ENCODE measurements around the gene ARAF.

The ARAF gene

GRCh38 chrX:47590984-47591383 lies 30.0 kb downstream of the ARAF start:
- CTCF ChIA-PET: interaction anchor here (0.6 kb wide), 1 partner anchor 10 kb away, joined by 4 read pairs; no protein-coding TSS in a partner anchor
- POLR2A ChIA-PET: interaction anchor here (1.5 kb wide), 1 partner anchor 9 kb away, joined by 3 read pairs; the partner anchor contains the start of gene TIMP1
- H3K27ac ChIP-seq (ENCODE audit: extremely low read depth, low read depth, low read length): no peak overlapping the region
- no peak overlapping the region for H3K4me3 ChIP-seq (ENCODE audit: low read depth, low read length)
- H3K9me3 ChIP-seq (ENCODE audit: control insufficient read depth, insufficient read depth, low read depth, low read length): no peaks in the 10 kb centered on the region
- TF ChIP-seq, protein P1, sequence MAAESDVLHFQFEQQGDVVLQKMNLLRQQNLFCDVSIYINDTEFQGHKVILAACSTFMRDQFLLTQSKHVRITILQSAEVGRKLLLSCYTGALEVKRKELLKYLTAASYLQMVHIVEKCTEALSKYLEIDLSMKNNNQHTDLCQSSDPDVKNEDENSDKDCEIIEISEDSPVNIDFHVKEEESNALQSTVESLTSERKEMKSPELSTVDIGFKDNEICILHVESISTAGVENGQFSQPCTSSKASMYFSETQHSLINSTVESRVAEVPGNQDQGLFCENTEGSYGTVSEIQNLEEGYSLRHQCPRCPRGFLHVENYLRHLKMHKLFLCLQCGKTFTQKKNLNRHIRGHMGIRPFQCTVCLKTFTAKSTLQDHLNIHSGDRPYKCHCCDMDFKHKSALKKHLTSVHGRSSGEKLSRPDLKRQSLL (tag by site-specific recombination; IDR thresholded peaks at IDR 0.05): no peak
- TF ChIP-seq ZNF24 (tag by site-specific recombination; IDR thresholded peaks at IDR 0.05): no peak
- TF ChIP-seq ZNF157 (tag by site-specific recombination; IDR thresholded peaks at IDR 0.05): no peak
- TF ChIP-seq ZNF211 (tag by site-specific recombination; IDR thresholded peaks at IDR 0.05; ENCODE audit: low read depth): no peak
- TF ChIP-seq PBX3 (CRISPR knock-in tag; IDR thresholded peaks at IDR 0.05): no peak
- no peak for TF ChIP-seq ZNF560 (tag by site-specific recombination; IDR thresholded peaks at IDR 0.05; ENCODE audit: borderline replicate concordance)
- TF ChIP-seq ZNF513 (tag by site-specific recombination; IDR thresholded peaks at IDR 0.05): no peak
- TF ChIP-seq, protein P2, sequence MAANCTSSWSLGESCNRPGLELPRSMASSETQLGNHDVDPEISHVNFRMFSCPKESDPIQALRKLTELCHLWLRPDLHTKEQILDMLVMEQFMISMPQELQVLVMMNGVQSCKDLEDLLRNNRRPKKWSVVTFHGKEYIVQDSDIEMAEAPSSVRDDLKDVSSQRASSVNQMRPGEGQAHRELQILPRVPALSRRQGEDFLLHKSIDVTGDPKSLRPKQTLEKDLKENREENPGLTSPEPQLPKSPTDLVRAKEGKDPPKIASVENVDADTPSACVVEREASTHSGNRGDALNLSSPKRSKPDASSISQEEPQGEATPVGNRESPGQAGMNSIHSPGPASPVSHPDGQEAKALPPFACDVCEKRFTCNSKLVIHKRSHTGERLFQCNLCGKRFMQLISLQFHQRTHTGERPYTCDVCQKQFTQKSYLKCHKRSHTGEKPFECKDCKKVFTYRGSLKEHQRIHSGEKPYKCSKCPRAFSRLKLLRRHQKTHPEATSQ (tag by site-specific recombination; IDR thresholded peaks at IDR 0.05): no peak
- TF ChIP-seq SETDB1 (IDR thresholded peaks at IDR 0.05; ENCODE audit: insufficient read length, low read length): no peak
- no peak for TF ChIP-seq SCRT1 (tag by site-specific recombination; IDR thresholded peaks at IDR 0.05; ENCODE audit: borderline replicate concordance)
- TF ChIP-seq ZSCAN16 (tag by site-specific recombination; IDR thresholded peaks at IDR 0.05): no peak
- no peaks in the 10 kb centered on the region for H3K4me1 ChIP-seq (ENCODE audit: control insufficient read depth, insufficient read depth, low read length)
- peaks cover 0 to 7% of the 10 kb centered on the region in 2 experiments; a peak in 1 of 3 replicates for H3K36me3 ChIP-seq (ENCODE audit: control insufficient read depth in 2 of 2, insufficient read depth in 1 of 2, low read length in 2 of 2)

- H3K36me3 ChIP-seq (ENCODE audit: control insufficient read depth in 2 of 2, insufficient read depth in 1 of 2, low read length in 2 of 2): no peaks in the 10 kb centered on the region
- no peak overlapping the region for H3K27ac ChIP-seq (ENCODE audit: extremely low read depth, low read depth, low read length)
- no peak overlapping the region for H3K4me3 ChIP-seq (ENCODE audit: low read depth, low read length)
- ChIA-PET POLR2A (no interaction called here), CTCF (no interaction called here)
- no peaks in the 10 kb centered on the region for H3K4me1 ChIP-seq (ENCODE audit: control insufficient read depth, insufficient read depth, low read length)
- no peaks in the 10 kb centered on the region; the same call in 1 of the 2 replicates for H3K9me3 ChIP-seq (ENCODE audit: control insufficient read depth, insufficient read depth, low read depth, low read length)
- TF ChIP-seq HOXD13 (CRISPR knock-in tag; IDR thresholded peaks at IDR 0.05; ENCODE audit: borderline replicate concordance): no peak
- no peak for TF ChIP-seq HOXC10 (CRISPR knock-in tag; IDR thresholded peaks at IDR 0.05)
- TF ChIP-seq, protein P3, sequence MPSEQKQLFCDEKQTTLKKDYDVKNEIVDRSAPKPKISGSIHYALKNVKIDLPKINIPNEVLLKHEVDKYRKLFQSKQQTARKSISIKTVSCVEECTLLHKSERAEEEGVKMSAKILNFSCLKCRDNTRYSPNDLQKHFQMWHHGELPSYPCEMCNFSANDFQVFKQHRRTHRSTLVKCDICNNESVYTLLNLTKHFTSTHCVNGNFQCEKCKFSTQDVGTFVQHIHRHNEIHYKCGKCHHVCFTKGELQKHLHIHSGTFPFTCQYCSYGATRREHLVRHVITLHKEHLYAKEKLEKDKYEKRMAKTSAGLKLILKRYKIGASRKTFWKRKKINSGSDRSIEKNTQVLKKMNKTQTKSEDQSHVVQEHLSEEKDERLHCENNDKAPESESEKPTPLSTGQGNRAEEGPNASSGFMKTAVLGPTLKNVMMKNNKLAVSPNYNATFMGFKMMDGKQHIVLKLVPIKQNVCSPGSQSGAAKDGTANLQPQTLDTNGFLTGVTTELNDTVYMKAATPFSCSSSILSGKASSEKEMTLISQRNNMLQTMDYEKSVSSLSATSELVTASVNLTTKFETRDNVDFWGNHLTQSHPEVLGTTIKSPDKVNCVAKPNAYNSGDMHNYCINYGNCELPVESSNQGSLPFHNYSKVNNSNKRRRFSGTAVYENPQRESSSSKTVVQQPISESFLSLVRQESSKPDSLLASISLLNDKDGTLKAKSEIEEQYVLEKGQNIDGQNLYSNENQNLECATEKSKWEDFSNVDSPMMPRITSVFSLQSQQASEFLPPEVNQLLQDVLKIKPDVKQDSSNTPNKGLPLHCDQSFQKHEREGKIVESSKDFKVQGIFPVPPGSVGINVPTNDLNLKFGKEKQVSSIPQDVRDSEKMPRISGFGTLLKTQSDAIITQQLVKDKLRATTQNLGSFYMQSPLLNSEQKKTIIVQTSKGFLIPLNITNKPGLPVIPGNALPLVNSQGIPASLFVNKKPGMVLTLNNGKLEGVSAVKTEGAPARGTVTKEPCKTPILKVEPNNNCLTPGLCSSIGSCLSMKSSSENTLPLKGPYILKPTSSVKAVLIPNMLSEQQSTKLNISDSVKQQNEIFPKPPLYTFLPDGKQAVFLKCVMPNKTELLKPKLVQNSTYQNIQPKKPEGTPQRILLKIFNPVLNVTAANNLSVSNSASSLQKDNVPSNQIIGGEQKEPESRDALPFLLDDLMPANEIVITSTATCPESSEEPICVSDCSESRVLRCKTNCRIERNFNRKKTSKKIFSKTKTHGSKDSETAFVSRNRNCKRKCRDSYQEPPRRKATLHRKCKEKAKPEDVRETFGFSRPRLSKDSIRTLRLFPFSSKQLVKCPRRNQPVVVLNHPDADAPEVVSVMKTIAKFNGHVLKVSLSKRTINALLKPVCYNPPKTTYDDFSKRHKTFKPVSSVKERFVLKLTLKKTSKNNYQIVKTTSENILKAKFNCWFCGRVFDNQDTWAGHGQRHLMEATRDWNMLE (tag by site-specific recombination; conservative IDR thresholded peaks at IDR 0.05; ENCODE audit: low read depth): no peak
- no peak for TF ChIP-seq ZNF76 (tag by site-specific recombination; IDR thresholded peaks at IDR 0.05; ENCODE audit: borderline replicate concordance, low read depth)
- no peak for TF ChIP-seq ZNF670 (tag by site-specific recombination; IDR thresholded peaks at IDR 0.05; ENCODE audit: low read depth)
- TF ChIP-seq ZNF626 (tag by site-specific recombination; IDR thresholded peaks at IDR 0.05): no peak
- no peak for TF ChIP-seq ZNF501 (tag by site-specific recombination; IDR thresholded peaks at IDR 0.05)
- no peak for TF ChIP-seq ZNF544 (tag by site-specific recombination; IDR thresholded peaks at IDR 0.05)
- no peak for TF ChIP-seq HIC1 (tag by site-specific recombination; IDR thresholded peaks at IDR 0.05)
- TF ChIP-seq ZNF202 (tag by site-specific recombination; IDR thresholded peaks at IDR 0.05; ENCODE audit: borderline replicate concordance): no peak
Observed at GRCh38 chrX:47593522-47593921, 32.5 kb downstream of the ARAF start.
